K562 (cell line): ENCODE measurements around the gene FTL. TPM values are rescaled to one million over a fixed set of nuclear protein-coding genes. Genes with fewer than 3 reads are reported as not detected.

Experiments
- CBFA2T3 ChIP-seq: fragments of 450-650 bp; IDR thresholded peaks from 2 replicates; pipeline ENCODE4 v1.6.1; 2017
- CCAR2 ChIP-seq: fragments of 200-400 bp; formaldehyde crosslinking; IDR thresholded peaks from 2 replicates; pipeline ENCODE4 v1.6.1; 2017; ENCODE audit warnings: mild to moderate bottlenecking, low read depth, low read length
- DMBX1 ChIP-seq: fragments of 250-450 bp; sonication (Bioruptor Pico); IDR thresholded peaks from 2 replicates; pipeline ENCODE4 v1.8.0; 2022; ENCODE audit warnings: inconsistent platforms, mild to moderate bottlenecking, moderate library complexity, borderline replicate concordance
- FOXJ3 ChIP-seq: sonication (generic); formaldehyde crosslinking; IDR thresholded peaks from 2 replicates; pipeline ENCODE4 v1.4.0; 2020; ENCODE audit warnings: mild to moderate bottlenecking, missing genetic modification reagents
- GABPA ChIP-seq: fragments of 200-800 bp; sonication (Bioruptor generic); conservative IDR thresholded peaks from 2 replicates; pipeline ENCODE4 v1.6.1; 2016; ENCODE audit warnings: low read depth, missing genetic modification characterization, missing compliant biosample characterization
- HBP1 ChIP-seq: fragments of 450-650 bp; formaldehyde crosslinking; IDR thresholded peaks from 2 replicates; pipeline ENCODE4 v1.4.0; 2022; ENCODE audit warnings: missing genetic modification characterization
- HDAC2 ChIP-seq: fragments of 450-650 bp; IDR thresholded peaks from 2 replicates; pipeline ENCODE4 v1.6.1; 2016; ENCODE audit warnings: mild to moderate bottlenecking
- HSF4 ChIP-seq: fragments of 250-450 bp; sonication (Bioruptor Pico); IDR thresholded peaks from 2 replicates; pipeline ENCODE4 v2.1.2; 2022; ENCODE audit warnings: mild to moderate bottlenecking, moderate library complexity, borderline replicate concordance
- MLX ChIP-seq, 2 experiments: fragments of 450-650 bp in 1 of 2; sonication (generic) in 1 of 2; formaldehyde crosslinking; conservative IDR thresholded peaks; 2 replicates each; pipeline versions ENCODE4 v1.4.0 to v1.8.1; 2020 to 2022; ENCODE audit warnings: mild to moderate bottlenecking in 1 of 2, missing genetic modification reagents in 1 of 2
- NCOA2 ChIP-seq, 2 experiments: fragments of 450-650 bp; IDR thresholded peaks; 2 replicates each; pipeline ENCODE4 v1.6.1; 2018; ENCODE audit warnings: mild to moderate bottlenecking in 2 of 2, moderate library complexity in 1 of 2; ENCODE audit not compliant: partially characterized antibody in 2 of 2
- NFATC3 ChIP-seq: fragments of 450-650 bp; IDR thresholded peaks from 2 replicates; pipeline ENCODE4 v1.6.1; 2017; ENCODE audit warnings: mild to moderate bottlenecking
- NFRKB ChIP-seq: fragments of 450-650 bp; IDR thresholded peaks from 2 replicates; pipeline ENCODE4 v1.6.1; 2016; ENCODE audit warnings: low read depth
- RBM25 ChIP-seq: fragments of 200-400 bp; formaldehyde crosslinking; IDR thresholded peaks from 2 replicates; pipeline ENCODE4 v1.6.1; 2018; ENCODE audit warnings: low read length, low read depth, moderate library complexity; ENCODE audit not compliant: severe bottlenecking
- RNF2 ChIP-seq: sonication (generic); IDR thresholded peaks from 2 replicates; pipeline ENCODE4 v1.6.1; 2016
- YY1 ChIP-seq, 3 experiments: IDR thresholded peaks; 2 replicates each; pipeline ENCODE4 v1.6.1; 2011; ENCODE audit warnings: low read length in 2 of 3, mild to moderate bottlenecking in 2 of 3, moderate library complexity in 2 of 3, borderline replicate concordance in 1 of 3, control low read depth in 1 of 3, low read depth in 1 of 3; ENCODE audit not compliant: insufficient read depth in 3 of 3, insufficient replicate concordance in 2 of 3, control insufficient read depth in 1 of 3, insufficient read length in 1 of 3; ENCODE audit errors: extremely low read depth in 1 of 3
- ZBED1 ChIP-seq: IDR thresholded peaks from 2 replicates; pipeline ENCODE4 v1.6.1; 2014
- ZBTB43 ChIP-seq: sonication (generic); formaldehyde crosslinking; IDR thresholded peaks from 2 replicates; pipeline ENCODE4 v1.8.0; 2023; ENCODE audit warnings: mild to moderate bottlenecking, missing genetic modification reagents
- ZNF133 ChIP-seq: fragments of 250-450 bp; sonication (Bioruptor Pico); IDR thresholded peaks from 2 replicates; pipeline ENCODE4 v1.4.0; 2020; ENCODE audit warnings: mild to moderate bottlenecking
- ZNF143 ChIP-seq: sonication (generic); formaldehyde crosslinking; IDR thresholded peaks from 2 replicates; pipeline ENCODE4 v1.9.0; 2022; ENCODE audit warnings: mild to moderate bottlenecking, missing genetic modification reagents
- ZNF217 ChIP-seq: sonication (generic); formaldehyde crosslinking; IDR thresholded peaks from 2 replicates; pipeline ENCODE4 v1.8.0; 2022; ENCODE audit warnings: mild to moderate bottlenecking, missing genetic modification reagents
- ZNF41 ChIP-seq: fragments of 250-450 bp; sonication (Bioruptor Pico); conservative IDR thresholded peaks from 2 replicates; pipeline ENCODE4 v1.4.0; 2020; ENCODE audit warnings: mild to moderate bottlenecking
- ZNF780A ChIP-seq: fragments of 250-450 bp; sonication (Bioruptor Pico); IDR thresholded peaks from 2 replicates; pipeline ENCODE4 v1.5.0; 2021; ENCODE audit warnings: mild to moderate bottlenecking
- polyA plus RNA-seq, 8 experiments: library from polyadenylated mRNA; depleted of rRNA in 4 of 8; stranded (reverse) in 5 of 8; unstranded in 3 of 8; fragments of >200 nt; fragmentation: Nextera tagmentation in 2 of 8; fragmentation: Illumina TruSeq in 1 of 8; extraction: Ambion mirVana in 2 of 8; extraction: Trizol in 1 of 8; gene quantifications; 2 replicates each; pipeline versions ENCODE4 v1.2.1 to v1.2.3, GENCODE V29; 2011 to 2014; ENCODE audit warnings: inconsistent platforms in 1 of 8, missing spikeins in 1 of 8
- total RNA-seq, 7 experiments: library from RNA; depleted of rRNA in 6 of 7; stranded (reverse); fragments of >200 nt in 6 of 7; fragmentation: Illumina TruSeq in 2 of 7; extraction: Trizol in 2 of 7; gene quantifications; 2 replicates each; pipeline versions ENCODE4 v1.2.1 to v1.2.3, GENCODE V29; 2011 to 2021; ENCODE audit warnings: low replicate concordance in 1 of 7
- TF ChIP-seq, protein P1 (sequence below): fragments of 250-450 bp; sonication (Bioruptor Pico); IDR thresholded peaks from 2 replicates; pipeline ENCODE4 v1.9.0; 2021; ENCODE audit warnings: mild to moderate bottlenecking, inconsistent platforms
- TF ChIP-seq, protein P2 (sequence below): fragments of 250-450 bp; sonication (Bioruptor Pico); IDR thresholded peaks from 2 replicates; pipeline ENCODE4 v1.8.0; 2021; ENCODE audit warnings: borderline replicate concordance, mild to moderate bottlenecking, moderate library complexity; ENCODE audit not compliant: poor library complexity, severe bottlenecking

FTL gene
- total and polyA plus RNA-seq, 9 of the 15 experiments (the other 6 are each of a cell fraction or from before 2014, with no cell fraction given) = 1,231 to 27,415 (median 3,965) TPM

DNA sequence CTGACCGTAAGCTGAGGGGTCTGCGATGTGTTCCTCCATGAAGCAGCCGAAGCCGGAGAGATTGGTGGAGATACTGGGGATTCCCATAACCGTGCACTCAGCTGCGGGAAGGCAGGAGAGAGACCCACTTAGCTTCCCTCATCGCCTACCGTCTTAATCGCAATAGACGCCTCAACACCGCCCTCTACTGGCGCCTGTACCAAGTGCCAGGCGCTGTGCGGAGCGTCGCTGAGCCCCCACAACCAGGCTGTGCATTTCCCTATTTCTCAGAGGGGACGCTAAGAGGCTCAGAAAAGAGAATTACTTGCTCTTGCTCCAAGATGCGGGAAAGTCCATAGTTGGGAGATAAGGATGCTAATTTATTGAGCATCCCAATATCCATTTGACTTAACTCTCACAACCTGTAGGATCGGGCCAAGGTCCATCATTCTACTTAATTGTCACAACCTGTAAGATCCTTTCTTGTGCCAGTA, 5.8 kb downstream of the FTL start (continued):
- TF ChIP-seq, protein P1, sequence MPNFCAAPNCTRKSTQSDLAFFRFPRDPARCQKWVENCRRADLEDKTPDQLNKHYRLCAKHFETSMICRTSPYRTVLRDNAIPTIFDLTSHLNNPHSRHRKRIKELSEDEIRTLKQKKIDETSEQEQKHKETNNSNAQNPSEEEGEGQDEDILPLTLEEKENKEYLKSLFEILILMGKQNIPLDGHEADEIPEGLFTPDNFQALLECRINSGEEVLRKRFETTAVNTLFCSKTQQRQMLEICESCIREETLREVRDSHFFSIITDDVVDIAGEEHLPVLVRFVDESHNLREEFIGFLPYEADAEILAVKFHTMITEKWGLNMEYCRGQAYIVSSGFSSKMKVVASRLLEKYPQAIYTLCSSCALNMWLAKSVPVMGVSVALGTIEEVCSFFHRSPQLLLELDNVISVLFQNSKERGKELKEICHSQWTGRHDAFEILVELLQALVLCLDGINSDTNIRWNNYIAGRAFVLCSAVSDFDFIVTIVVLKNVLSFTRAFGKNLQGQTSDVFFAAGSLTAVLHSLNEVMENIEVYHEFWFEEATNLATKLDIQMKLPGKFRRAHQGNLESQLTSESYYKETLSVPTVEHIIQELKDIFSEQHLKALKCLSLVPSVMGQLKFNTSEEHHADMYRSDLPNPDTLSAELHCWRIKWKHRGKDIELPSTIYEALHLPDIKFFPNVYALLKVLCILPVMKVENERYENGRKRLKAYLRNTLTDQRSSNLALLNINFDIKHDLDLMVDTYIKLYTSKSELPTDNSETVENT (CRISPR knock-in tag) = no peak
- TF ChIP-seq CCAR2 = no peak
- no peak for TF ChIP-seq ZNF41 (CRISPR knock-in tag)
- TF ChIP-seq NFATC3 = no peak
- TF ChIP-seq ZNF217 = no peak
- TF ChIP-seq ZNF133 (CRISPR knock-in tag) = no peak
- no peak for TF ChIP-seq HSF4 (CRISPR knock-in tag)
- TF ChIP-seq ZBTB43 (CRISPR knock-in tag) = no peak
- no peak for TF ChIP-seq RBM25
- no peak for TF ChIP-seq CBFA2T3
- no peak for TF ChIP-seq ZBED1
- TF ChIP-seq FOXJ3 (CRISPR knock-in tag) = no peak
- TF ChIP-seq YY1 (IDR thresholded peaks at IDR 0.05; ENCODE audit: borderline replicate concordance in 1 of 3, control insufficient read depth in 1 of 3, extremely low read depth in 1 of 3, insufficient read depth in 3 of 3, insufficient read length in 1 of 3, insufficient replicate concordance in 2 of 3, low read depth in 1 of 3, low read length in 2 of 3) = peak in 1 of 3 experiments; percentile 35
- no peak for TF ChIP-seq ZNF143 (CRISPR knock-in tag)
- no peak for TF ChIP-seq HDAC2
- no peak for TF ChIP-seq ZNF780A (CRISPR knock-in tag)
- no peak for TF ChIP-seq HBP1
- no peak for TF ChIP-seq NCOA2 (IDR thresholded peaks at IDR 0.05; ENCODE audit: partially characterized antibody in 2 of 2)
- no peak for TF ChIP-seq NFRKB
- TF ChIP-seq MLX (CRISPR knock-in tag; conservative IDR thresholded peaks at IDR 0.05) = no peak
- no peak for TF ChIP-seq GABPA (tag)
- TF ChIP-seq DMBX1 (CRISPR knock-in tag) = no peak
- TF ChIP-seq, protein P2, sequence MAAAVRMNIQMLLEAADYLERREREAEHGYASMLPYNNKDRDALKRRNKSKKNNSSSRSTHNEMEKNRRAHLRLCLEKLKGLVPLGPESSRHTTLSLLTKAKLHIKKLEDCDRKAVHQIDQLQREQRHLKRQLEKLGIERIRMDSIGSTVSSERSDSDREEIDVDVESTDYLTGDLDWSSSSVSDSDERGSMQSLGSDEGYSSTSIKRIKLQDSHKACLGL (CRISPR knock-in tag) = no peak
- TF ChIP-seq RNF2 = no peak
